ENCODE results near the gene ASIC4.
A peak's percentile ranks its signal among the peaks of the same experiment; 100 is the strongest.

The ASIC4 gene

GRCh38 chr2:219515874-219516629, 1.8 kb downstream of the ASIC4 start:
- DNase-seq (ENCODE audit: low spot score), result no peak

GRCh38 chr2:219516888-219517287, 2.6 kb downstream of the ASIC4 start:
- DNase-seq (ENCODE audit: low spot score), result no peak

GRCh38 chr2:219517954-219518778, 3.9 kb downstream of the ASIC4 start:
- no peak for DNase-seq (ENCODE audit: low spot score)

- no peak for DNase-seq (ENCODE audit: low spot score)
These were observed 5.2 kb downstream of the ASIC4 start for GRCh38 chr2:219519526-219519916.

- no peak for DNase-seq (ENCODE audit: low spot score)
These were observed 5.8 kb downstream of the ASIC4 start for GRCh38 chr2:219520079-219520478.

- DNase-seq (ENCODE audit: low spot score), result peak; percentile 54
These were observed 7.0 kb downstream of the ASIC4 start for GRCh38 chr2:219521066-219521880.

GRCh38 chr2:219522111-219523030, 8.1 kb downstream of the ASIC4 start:
- DNase-seq (ENCODE audit: low spot score), result peak; percentile 83

GRCh38 chr2:219523031-219523671, 8.9 kb downstream of the ASIC4 start:
- no peak for DNase-seq (ENCODE audit: low spot score)

- no peak for DNase-seq (ENCODE audit: low spot score)
These were observed 10.5 kb downstream of the ASIC4 start for GRCh38 chr2:219524817-219525216.

GRCh38 chr2:219525533-219526232, 11.4 kb downstream of the ASIC4 start:
- no peak for DNase-seq (ENCODE audit: low spot score)

- DNase-seq (ENCODE audit: low spot score), result no peak
These were observed 12.2 kb downstream of the ASIC4 start for GRCh38 chr2:219526320-219527075.

GRCh38 chr2:219527076-219527394, 12.8 kb downstream of the ASIC4 start:
- DNase-seq (ENCODE audit: low spot score), result no peak

GRCh38 chr2:219527472-219527871, 13.2 kb downstream of the ASIC4 start:
- DNase-seq (ENCODE audit: low spot score), result no peak

GRCh38 chr2:219530048-219530963, 16.0 kb downstream of the ASIC4 start:
- DNase-seq (ENCODE audit: low spot score), result peak; percentile 72

GRCh38 chr2:219531639-219532377, 17.5 kb downstream of the ASIC4 start:
- DNase-seq (ENCODE audit: low spot score), result peak; percentile 32

GRCh38 chr2:219532378-219532649, 18.0 kb downstream of the ASIC4 start:
- no peak for DNase-seq (ENCODE audit: low spot score)

GRCh38 chr2:219533930-219534661, 19.8 kb downstream of the ASIC4 start:
- peak; percentile 77 for DNase-seq (ENCODE audit: low spot score)

Measured in SW480 (cell line).